ENCODE results near the gene EFCAB9.

The EFCAB9 gene

GRCh38 chr5:172209714-172210113 is 15.7 kb downstream of the EFCAB9 start:
- DNase-seq (ENCODE audit: extremely low read depth, low read depth) = no peak
- TF ChIP-seq CTCF (IDR thresholded peaks at IDR 0.05; ENCODE audit: low read depth, low read length) = no peak

- no peak for DNase-seq (ENCODE audit: extremely low read depth, low read depth)
- no peak for TF ChIP-seq CTCF (IDR thresholded peaks at IDR 0.05; ENCODE audit: low read depth, low read length)
Observed at GRCh38 chr5:172211676-172212075, 17.7 kb downstream of the EFCAB9 start.

GRCh38 chr5:172213126-172213525 is 19.2 kb downstream of the EFCAB9 start:
- DNase-seq (ENCODE audit: extremely low read depth, low read depth) = no peak
- TF ChIP-seq CTCF (IDR thresholded peaks at IDR 0.05; ENCODE audit: low read depth, low read length) = no peak

- no peak for DNase-seq (ENCODE audit: extremely low read depth, low read depth)
- TF ChIP-seq CTCF (IDR thresholded peaks at IDR 0.05; ENCODE audit: low read depth, low read length) = no peak
Observed at GRCh38 chr5:172216345-172216744, 22.4 kb downstream of the EFCAB9 start.

GRCh38 chr5:172219296-172219695 is 25.3 kb downstream of the EFCAB9 start:
- DNase-seq (ENCODE audit: extremely low read depth, low read depth) = no peak

GRCh38 chr5:172223901-172224873 is 30.2 kb downstream of the EFCAB9 start:
- no peak for DNase-seq (ENCODE audit: extremely low read depth, low read depth)
- no peak for TF ChIP-seq CTCF (IDR thresholded peaks at IDR 0.05; ENCODE audit: low read depth, low read length)

More at GRCh38 chr5:172219296-172219695, 25.3 kb downstream of the EFCAB9 start:
- TF ChIP-seq CTCF (IDR thresholded peaks at IDR 0.05; ENCODE audit: low read depth, low read length) = no peak

- DNase-seq (ENCODE audit: extremely low read depth, low read depth) = no peak
Observed at GRCh38 chr5:172224996-172225395, 31.0 kb downstream of the EFCAB9 start.

More at GRCh38 chr5:172224996-172225395, 31.0 kb downstream of the EFCAB9 start:
- no peak for TF ChIP-seq CTCF (IDR thresholded peaks at IDR 0.05; ENCODE audit: low read depth, low read length)
